Measurements from ENCODE around the gene ANKMY1.

GRCh38 chr2:240563951-240564560 lies 6.3 kb upstream of the ANKMY1 start:
- TF ChIP-seq CTCF (IDR thresholded peaks at IDR 0.05) (no peak), EP300 (IDR thresholded peaks at IDR 0.05) (no peak)

All from stomach (tissue), 4 donors.